ENCODE measurements around the gene KCNQ1. TPM values are rescaled to one million over a fixed set of nuclear protein-coding genes. Genes with fewer than 3 reads are reported as not detected.

Gene KCNQ1
- total and polyA plus RNA-seq, 9 of the 15 experiments (the other 6 are each of a cell fraction or from before 2014, with no cell fraction given), result 0.44 TPM; not detected in 8

- H2AFZ ChIP-seq (ENCODE audit: low read depth, low read length), result no peak overlapping the region
- intact Hi-C loops (cut with micrococcal nuclease) (no loop called here), in situ Hi-C loops (cut with MboI) (loop anchor here (10.0 kb wide), 1 partner anchor 312 kb away; no protein-coding TSS in a partner anchor)
- TF ChIP-seq ZBTB40 (IDR thresholded peaks at IDR 0.05) (peak; percentile 85), ZBTB40 (CRISPR knock-in tag; IDR thresholded peaks at IDR 0.05) (peak; percentile 88), DLX4 (CRISPR knock-in tag; IDR thresholded peaks at IDR 0.05) (no peak), SMC3 (conservative IDR thresholded peaks at IDR 0.05; ENCODE audit: insufficient read depth, low read depth, low read length) (no peak)
- peaks cover 13% of the 10 kb centered on the region; the same call in 1 of the 2 replicates for H4K20me1 ChIP-seq (replicated peaks; ENCODE audit: control insufficient read depth, insufficient read depth, low read length)
- H3K9me1 ChIP-seq (ENCODE audit: control insufficient read depth, insufficient read depth, low read length), result no peaks in the 10 kb centered on the region
- ATAC-seq, result no peak
- H3K9me3 ChIP-seq (replicated peaks; ENCODE audit: control insufficient read depth, insufficient read depth, low read depth, low read length), result no peaks in the 10 kb centered on the region
- no peak overlapping the region for H3K4me2 ChIP-seq (ENCODE audit: insufficient read depth, low read length)
- H3K4me3 ChIP-seq, result no peak overlapping the region
- WGBS (ENCODE audit: insufficient coverage, low coverage, missing lambda C conversion rate), result 4% methylated on average over 19 of the region's 20 CpGs
- H3K9ac ChIP-seq (ENCODE audit: insufficient read depth in 1 of 2, low read depth in 2 of 2, low read length in 2 of 2), result no peak overlapping the region
- H3K27ac ChIP-seq (ENCODE audit: extremely low read depth, low read depth, low read length), result no peak overlapping the region
- H3K27me3 ChIP-seq (ENCODE audit: control insufficient read depth in 2 of 2, insufficient read depth in 2 of 2, low read length in 2 of 2), result peaks cover 25 to 94% of the 10 kb centered on the region in 2 experiments
- no peaks in the 10 kb centered on the region for H3K36me3 ChIP-seq (ENCODE audit: control insufficient read depth, insufficient read depth, low read length)
- BruUV-seq (replicated peaks), result no TSS peak
- H3K79me2 ChIP-seq (ENCODE audit: control insufficient read depth, insufficient read depth, low read length), result no peaks in the 10 kb centered on the region
- CTCF ChIA-PET (ENCODE audit: low intra/inter-chr PET ratio), result no interaction called here
- POLR2A ChIA-PET, result interaction anchor here (0.6 to 1.1 kb wide), 3 partner anchors 10 to 57 kb away, joined by 3 to 4 read pairs (median 3); no protein-coding TSS in a partner anchor
- no peak for DNase-seq (ENCODE audit: extremely low read depth in 1 of 4, low spot score in 3 of 4)
- FAIRE-seq, result no peak
- H3K4me1 ChIP-seq (replicated peaks in 1 of 2; ENCODE audit: control insufficient read depth in 2 of 2, insufficient read depth in 2 of 2, low read length in 2 of 2), result peaks cover 0 to 26% of the 10 kb centered on the region in 2 experiments; a peak in 2 of 5 replicates
Observed at GRCh38 chr11:2516276-2517015, 71.6 kb downstream of the KCNQ1 start.
